Vagina (tissue), 2 donors: ENCODE data around the gene TMEM190.

Experiments
- POLR2A ChIP-seq, 2 donors: fragments of 450-650 bp; IDR thresholded peaks; one replicate each; pipeline ENCODE4 v1.6.1; 2017; ENCODE audit warnings: antibody characterized with exemption in 2 of 2, mild to moderate bottlenecking in 2 of 2, moderate library complexity in 2 of 2
- TF ChIP-seq, protein P1 (sequence below), 3 experiments: fragments of 450-650 bp in 2 of 3; fragments of 200-600 bp in 1 of 3; sonication (generic) in 1 of 3; IDR thresholded peaks; one replicate each; pipeline ENCODE4 v1.5.1; 2017 to 2019; ENCODE audit warnings: antibody characterized with exemption in 3 of 3, mild to moderate bottlenecking in 2 of 3, moderate library complexity in 2 of 3

DNA sequence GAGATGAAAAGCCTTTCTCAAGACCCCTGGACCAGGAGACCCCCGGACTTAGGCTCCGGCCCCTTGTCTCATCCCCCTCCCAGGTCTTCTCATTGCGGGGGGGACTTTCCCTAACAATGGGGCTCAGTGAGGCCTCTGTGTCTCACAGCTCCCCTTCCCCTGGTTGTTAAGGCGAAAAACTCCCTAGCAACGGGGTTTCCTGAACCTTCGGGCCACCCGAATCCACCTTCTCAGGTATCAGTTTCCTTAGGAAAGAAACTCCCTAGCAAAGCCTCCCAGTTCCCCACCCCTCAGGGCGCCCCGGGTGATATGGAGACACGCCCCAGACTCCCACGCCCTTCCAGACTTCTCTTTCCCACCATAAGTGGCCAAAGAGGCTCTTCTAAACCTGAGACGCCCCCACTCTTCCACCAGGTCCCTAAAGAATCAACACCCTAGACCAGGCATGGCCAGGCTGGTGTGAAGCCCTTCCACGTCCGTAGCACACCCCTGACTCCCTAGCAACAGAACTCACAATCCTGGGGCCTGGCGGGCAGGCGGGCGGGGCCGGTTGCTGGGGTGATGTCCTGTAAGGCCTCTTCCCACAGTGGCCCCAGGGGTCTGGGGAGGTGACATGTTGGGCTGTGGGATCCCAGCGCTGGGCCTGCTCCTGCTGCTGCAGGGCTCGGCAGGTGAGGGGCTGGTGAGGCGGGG is at the start of gene TMEM190:
- TF ChIP-seq, protein P1, sequence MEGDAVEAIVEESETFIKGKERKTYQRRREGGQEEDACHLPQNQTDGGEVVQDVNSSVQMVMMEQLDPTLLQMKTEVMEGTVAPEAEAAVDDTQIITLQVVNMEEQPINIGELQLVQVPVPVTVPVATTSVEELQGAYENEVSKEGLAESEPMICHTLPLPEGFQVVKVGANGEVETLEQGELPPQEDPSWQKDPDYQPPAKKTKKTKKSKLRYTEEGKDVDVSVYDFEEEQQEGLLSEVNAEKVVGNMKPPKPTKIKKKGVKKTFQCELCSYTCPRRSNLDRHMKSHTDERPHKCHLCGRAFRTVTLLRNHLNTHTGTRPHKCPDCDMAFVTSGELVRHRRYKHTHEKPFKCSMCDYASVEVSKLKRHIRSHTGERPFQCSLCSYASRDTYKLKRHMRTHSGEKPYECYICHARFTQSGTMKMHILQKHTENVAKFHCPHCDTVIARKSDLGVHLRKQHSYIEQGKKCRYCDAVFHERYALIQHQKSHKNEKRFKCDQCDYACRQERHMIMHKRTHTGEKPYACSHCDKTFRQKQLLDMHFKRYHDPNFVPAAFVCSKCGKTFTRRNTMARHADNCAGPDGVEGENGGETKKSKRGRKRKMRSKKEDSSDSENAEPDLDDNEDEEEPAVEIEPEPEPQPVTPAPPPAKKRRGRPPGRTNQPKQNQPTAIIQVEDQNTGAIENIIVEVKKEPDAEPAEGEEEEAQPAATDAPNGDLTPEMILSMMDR (IDR thresholded peaks at IDR 0.05): no peak
- TF ChIP-seq POLR2A (IDR thresholded peaks at IDR 0.05): no peak
